GM23338 (cell line): ENCODE data around the gene TRMT44. TPM values are rescaled to one million over a fixed set of nuclear protein-coding genes. Genes with fewer than 3 reads are reported as not detected.

ENCODE experiments used
- ATAC-seq: fragments of 200-7000 bp; cut with Tn5 transposase; 3 replicates; pipeline ENCODE4 v1.9.1; 2020
- DNase-seq: peaks from one replicate; pipeline ENCODE4 v3.0.0-alpha.2; 2015; ENCODE audit warnings: low spot score
- H2AFZ ChIP-seq: fragments of 200-600 bp; sonication (generic); 2 replicates; pipeline ENCODE4 v1.8.0; 2016; ENCODE audit warnings: antibody characterized with exemption, mild to moderate bottlenecking, moderate library complexity
- H3F3A ChIP-seq: fragments of 200-600 bp; sonication (generic); replicated peaks from 2 replicates; pipeline ENCODE4 v1.8.0; 2017; ENCODE audit warnings: antibody characterized with exemption, mixed run types, low read depth
- H3K27ac ChIP-seq: fragments of 200-600 bp; sonication (generic); 2 replicates; pipeline ENCODE4 v1.6.1; 2016; ENCODE audit warnings: low read depth
- H3K27me3 ChIP-seq: fragments of 200-600 bp; sonication (generic); 2 replicates; pipeline ENCODE4 v1.8.0; 2016; ENCODE audit warnings: mild to moderate bottlenecking, mixed run types, moderate library complexity; ENCODE audit not compliant: insufficient read depth
- H3K36me3 ChIP-seq: fragments of 200-600 bp; sonication (generic); 2 replicates; pipeline ENCODE4 v1.8.0; 2016; ENCODE audit warnings: mild to moderate bottlenecking; ENCODE audit not compliant: insufficient read depth
- H3K4me1 ChIP-seq: fragments of 200-600 bp; sonication (generic); 2 replicates; pipeline ENCODE4 v1.8.0; 2016; ENCODE audit warnings: mild to moderate bottlenecking, moderate library complexity; ENCODE audit not compliant: insufficient read depth
- H3K4me2 ChIP-seq: fragments of 200-600 bp; sonication (generic); 2 replicates; pipeline ENCODE4 v1.7.1; 2017; ENCODE audit warnings: mixed run types
- H3K4me3 ChIP-seq: fragments of 200-600 bp; sonication (generic); 2 replicates; pipeline ENCODE4 v1.6.1; 2016; ENCODE audit warnings: mixed run types
- H3K79me2 ChIP-seq: fragments of 200-600 bp; sonication (generic); replicated peaks from 2 replicates; pipeline ENCODE4 v1.8.0; 2017; ENCODE audit warnings: mild to moderate bottlenecking; ENCODE audit not compliant: insufficient read depth
- H3K9me2 ChIP-seq: fragments of 200-600 bp; sonication (generic); 2 replicates; pipeline ENCODE4 v1.8.0; 2017; ENCODE audit not compliant: insufficient read depth
- H4K20me1 ChIP-seq: fragments of 200-600 bp; sonication (generic); replicated peaks from 2 replicates; pipeline ENCODE4 v1.8.0; 2017; ENCODE audit warnings: mild to moderate bottlenecking; ENCODE audit not compliant: insufficient read depth
- H3K27ac Mint-ChIP-seq: 2 replicates; pipeline ENCODE4 v1.8.0; 2020; ENCODE audit warnings: inconsistent platforms, mild to moderate bottlenecking, moderate library complexity, mixed read lengths
- H3K27me3 Mint-ChIP-seq: 3 replicates; pipeline ENCODE4 v1.8.0; 2022; ENCODE audit warnings: low read depth, mild to moderate bottlenecking, moderate library complexity, mixed read lengths, inconsistent platforms; ENCODE audit not compliant: insufficient read depth, poor library complexity
- H3K36me3 Mint-ChIP-seq: 3 replicates; pipeline ENCODE4 v1.8.0; 2021; ENCODE audit warnings: low read depth, mild to moderate bottlenecking, inconsistent platforms, moderate library complexity, mixed read lengths
- H3K4me1 Mint-ChIP-seq: 3 replicates; pipeline ENCODE4 v1.8.0; 2020; ENCODE audit warnings: mild to moderate bottlenecking, inconsistent platforms, mixed read lengths
- H3K4me3 Mint-ChIP-seq: 3 replicates; pipeline ENCODE4 v1.8.0; 2021; ENCODE audit warnings: moderate library complexity, mild to moderate bottlenecking, inconsistent platforms, mixed read lengths
- H3K9me3 Mint-ChIP-seq: 3 replicates; pipeline ENCODE4 v1.8.0; 2020; ENCODE audit warnings: moderate library complexity, mild to moderate bottlenecking, inconsistent platforms, mixed read lengths
- CREB1 ChIP-seq: fragments of 250-450 bp; sonication (Bioruptor Pico); IDR thresholded peaks from 2 replicates; pipeline ENCODE4 v1.5.0; 2020; ENCODE audit warnings: low read depth, mild to moderate bottlenecking, moderate library complexity
- CTCF ChIP-seq, 2 experiments: fragments of 200-600 bp in 1 of 2; sonication (generic) in 1 of 2; conservative IDR thresholded peaks; 2 replicates each; pipeline versions ENCODE4 v1.5.1 to v1.6.1; 2016 to 2017; ENCODE audit warnings: antibody characterized with exemption in 2 of 2, low read depth in 2 of 2, mild to moderate bottlenecking in 2 of 2, moderate library complexity in 1 of 2
- ETS1 ChIP-seq: IDR thresholded peaks from 2 replicates; pipeline ENCODE4 v1.6.1; 2016; ENCODE audit warnings: antibody characterized with exemption
- EZH2 ChIP-seq: fragments of 200-600 bp; sonication (generic); IDR thresholded peaks from one replicate; pipeline ENCODE4 v1.8.0; 2017; ENCODE audit warnings: antibody characterized with exemption, mild to moderate bottlenecking, low read depth; ENCODE audit not compliant: unreplicated experiment
- EZH2phosphoT487 ChIP-seq: fragments of 200-600 bp; sonication (generic); IDR thresholded peaks from one replicate; pipeline ENCODE4 v1.8.1; 2018; ENCODE audit warnings: antibody characterized with exemption; ENCODE audit not compliant: unreplicated experiment
- JUNB ChIP-seq: IDR thresholded peaks from one replicate; pipeline ENCODE4 v1.6.1; 2016; ENCODE audit warnings: antibody characterized with exemption; ENCODE audit not compliant: unreplicated experiment
- NANOG ChIP-seq: IDR thresholded peaks from 2 replicates; pipeline ENCODE4 v1.6.1; 2016; ENCODE audit warnings: antibody characterized with exemption, borderline replicate concordance
- POLR2AphosphoS5 ChIP-seq: IDR thresholded peaks from 2 replicates; pipeline ENCODE4 v1.6.1; 2016; ENCODE audit warnings: antibody characterized with exemption, low read depth
- REST ChIP-seq: IDR thresholded peaks from one replicate; pipeline ENCODE4 v1.6.1; 2018; ENCODE audit warnings: antibody characterized with exemption; ENCODE audit not compliant: unreplicated experiment
- STAT1 ChIP-seq: IDR thresholded peaks from one replicate; pipeline ENCODE4 v1.6.1; 2016; ENCODE audit warnings: antibody characterized with exemption; ENCODE audit not compliant: unreplicated experiment
- ZNF114 ChIP-seq: fragments of 250-450 bp; sonication (Bioruptor Pico); IDR thresholded peaks from 2 replicates; pipeline ENCODE4 v1.5.0; 2020; ENCODE audit warnings: mild to moderate bottlenecking, moderate library complexity
- ZNF331 ChIP-seq: fragments of 250-450 bp; sonication (Bioruptor Pico); IDR thresholded peaks from 2 replicates; pipeline ENCODE4 v1.5.0; 2020; ENCODE audit warnings: low read depth, mild to moderate bottlenecking, moderate library complexity
- ZNF462 ChIP-seq: fragments of 250-450 bp; sonication (Bioruptor Pico); IDR thresholded peaks from 2 replicates; pipeline ENCODE4 v1.5.0; 2020; ENCODE audit warnings: mild to moderate bottlenecking, moderate library complexity
- polyA plus RNA-seq: library from polyadenylated mRNA; unstranded; fragments of >200 nt; fragmentation: Nextera tagmentation; extraction: Ambion mirVana; gene quantifications from 2 replicates; pipeline ENCODE4 v1.2.1, GENCODE V29; 2016
- total RNA-seq: library from RNA; depleted of rRNA; stranded (reverse); fragments of >200 nt; shearing (Covaris generic); gene quantifications from 2 replicates; pipeline ENCODE4 v1.2.3, GENCODE V29; 2014

The TRMT44 gene
- total and polyA plus RNA-seq, 2 experiments from 2014 or later, result 10.3 to 49.8 TPM

GRCh38 chr4:8427761-8428287 is 12.8 kb upstream of the TRMT44 start:
- no peak for TF ChIP-seq CREB1
- TF ChIP-seq POLR2AphosphoS5, result no peak
- TF ChIP-seq ETS1, result no peak
- no peak for TF ChIP-seq ZNF114 (CRISPR knock-in tag)
- TF ChIP-seq EZH2, result no peak
- no peak for TF ChIP-seq STAT1
- no peak for TF ChIP-seq ZNF331 (CRISPR knock-in tag)
- TF ChIP-seq EZH2phosphoT487, result no peak
- no peak for TF ChIP-seq REST
- TF ChIP-seq CTCF (conservative IDR thresholded peaks at IDR 0.05; ENCODE audit: low read depth in 2 of 2), result no peak
- TF ChIP-seq ZNF462, result no peak
- no peak for TF ChIP-seq NANOG
- TF ChIP-seq JUNB, result no peak
- Histone ChIP-seq H3K4me3 (peak overlapping the region; percentile 83), H3F3A (no peaks in the 10 kb centered on the region), H3K4me2 (peak overlapping the region; percentile 96), H3K27me3 (no peaks in the 10 kb centered on the region), H3K27ac (no peak overlapping the region), H4K20me1 (no peaks in the 10 kb centered on the region), H2AFZ (peak overlapping the region; percentile 52; the same call in 1 of the 2 replicates), H3K9me2 (no peaks in the 10 kb centered on the region), H3K36me3 (no peaks in the 10 kb centered on the region), H3K4me1 (no peaks in the 10 kb centered on the region), H3K79me2 (no peaks in the 10 kb centered on the region)
- DNase-seq, result peak; percentile 32
- peak overlapping the region; percentile 89 for H3K4me3 Mint-ChIP-seq
- peaks cover 16% of the 10 kb centered on the region for H3K27me3 Mint-ChIP-seq
- no peaks in the 10 kb centered on the region; the same call in 2 of the 3 replicates for H3K36me3 Mint-ChIP-seq
- peak; percentile 32 for ATAC-seq
- no peaks in the 10 kb centered on the region for H3K9me3 Mint-ChIP-seq
- peaks cover 15% of the 10 kb centered on the region for H3K4me1 Mint-ChIP-seq
- H3K27ac Mint-ChIP-seq, result no peak overlapping the region
